GM21423 (cell line): ENCODE data around the gene OVOL1.
"Not testable (repeated sequence)": the region's sequence is repeated elsewhere in the genome, so short reads cannot be mapped to it uniquely, and the experiment has no call there.

ENCODE experiments used
- ATAC-seq: cut with Tn5 transposase; IDR thresholded peaks from one replicate; pipeline ENCODE4 v1.9.1; 2021; ENCODE audit warnings: mild to moderate bottlenecking, moderate library complexity; ENCODE audit not compliant: unreplicated experiment

Gene OVOL1

DNA sequence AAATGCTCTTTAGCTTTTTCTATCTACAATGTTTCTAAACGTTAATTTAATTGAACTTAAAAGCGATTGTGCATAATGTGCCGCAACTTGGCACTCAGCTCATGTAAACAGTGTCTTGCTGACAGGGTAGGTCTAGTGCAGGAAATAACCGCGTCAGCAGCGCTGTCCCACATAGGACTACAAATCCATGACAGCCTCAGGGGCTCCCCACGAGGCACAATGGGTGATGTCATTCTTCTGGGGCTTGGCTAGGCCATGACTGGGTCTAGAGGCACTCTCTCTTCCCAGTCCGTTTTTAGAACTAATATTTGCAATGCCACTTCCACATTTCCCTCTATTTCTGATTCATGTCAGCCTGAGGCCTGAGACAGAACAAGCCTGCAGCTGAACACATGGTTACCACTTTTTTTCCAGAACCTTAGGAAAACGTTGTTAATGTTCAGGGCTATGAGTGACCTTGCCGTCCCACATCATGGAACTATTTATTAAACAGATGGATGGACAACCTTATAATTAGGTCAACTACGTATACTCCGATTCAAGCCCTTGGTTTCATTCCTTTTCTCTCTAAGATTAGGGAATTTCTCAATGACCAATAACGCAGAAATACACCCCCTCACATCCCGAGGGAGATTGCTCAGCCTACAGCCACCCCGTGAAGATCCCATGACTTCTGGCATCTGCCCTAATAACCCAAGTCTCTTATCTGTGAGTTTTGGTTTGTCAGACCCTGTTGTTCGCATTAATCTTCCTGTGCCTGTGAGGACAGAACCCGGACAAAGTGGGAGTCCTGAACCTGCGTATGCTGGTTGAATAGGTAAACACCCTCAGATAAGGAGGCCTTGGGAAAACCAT, 27.5 kb downstream of the OVOL1 start:
- no peak for ATAC-seq

DNA sequence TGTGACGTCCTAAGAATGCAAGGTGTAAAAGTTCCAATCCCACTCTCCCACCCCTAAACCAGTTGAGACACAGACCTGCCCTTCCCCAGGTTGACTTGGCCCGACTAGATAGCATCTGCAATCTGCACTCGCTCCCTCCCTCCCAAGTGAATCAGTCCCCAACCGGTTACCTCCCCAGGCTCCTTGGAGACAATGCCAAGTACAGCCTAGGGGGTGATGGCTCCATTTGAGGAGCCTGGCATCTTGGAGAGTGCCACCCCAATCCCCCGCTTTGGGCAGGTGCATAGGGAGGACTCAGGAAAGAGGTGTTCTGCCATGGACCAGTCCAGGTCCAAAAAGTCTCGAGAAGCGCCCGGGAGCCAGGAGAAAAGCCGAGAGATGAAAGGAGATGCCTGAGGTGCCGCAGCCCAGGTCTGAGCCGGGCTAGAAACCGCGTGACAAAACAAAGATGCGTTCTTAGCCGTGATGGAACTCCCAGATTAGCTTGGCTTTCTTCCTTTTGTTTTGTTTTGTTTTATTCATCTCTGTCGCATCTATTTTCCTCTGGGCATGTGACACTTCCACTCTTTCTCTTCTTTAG, 28.2 kb downstream of the OVOL1 start:
- ATAC-seq, result no peak

DNA sequence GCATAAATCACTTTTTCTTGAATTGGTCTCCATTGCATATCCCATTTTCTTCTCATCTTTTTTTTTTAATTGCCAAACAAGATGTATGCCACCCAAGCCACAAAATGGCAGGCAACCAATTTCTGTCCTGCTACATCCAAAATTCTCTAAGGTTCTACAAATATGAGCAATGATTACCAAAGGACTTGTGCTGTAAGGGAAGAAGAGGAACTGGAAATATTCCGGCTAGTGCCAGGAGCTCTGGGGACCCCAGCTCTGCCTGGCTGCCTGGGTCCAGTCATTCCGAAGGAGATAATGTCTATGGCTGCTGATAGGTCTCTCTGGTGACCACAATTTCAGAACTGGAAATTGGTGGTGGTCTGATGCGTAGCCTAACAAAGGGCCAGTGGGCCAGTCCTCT, 29.8 kb downstream of the OVOL1 start:
- ATAC-seq, result no peak

DNA sequence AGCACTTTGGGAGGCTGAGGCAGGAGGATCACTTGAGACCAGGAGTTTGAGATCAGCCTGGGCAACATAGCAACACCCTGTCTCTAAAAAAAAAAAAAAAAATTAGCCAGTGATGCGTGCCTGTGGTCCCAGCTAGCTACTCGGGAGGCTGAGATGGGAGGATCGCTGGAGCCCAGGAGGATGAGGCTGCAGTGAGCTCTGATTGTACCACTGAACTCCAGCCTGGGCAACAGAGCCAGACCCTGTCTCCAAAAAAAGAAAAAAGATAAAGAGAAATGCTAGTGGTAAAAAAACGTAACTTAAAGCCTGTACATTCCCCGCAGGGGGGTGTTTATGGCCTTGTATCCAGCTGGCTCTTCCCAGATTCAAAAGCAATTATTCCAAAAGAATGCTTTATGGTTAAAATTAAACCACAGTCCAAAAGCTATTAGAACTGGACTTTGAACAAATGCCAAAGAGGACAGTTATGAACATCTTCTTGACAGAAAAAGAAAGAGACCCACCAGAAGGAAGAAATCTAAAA, 30.5 kb downstream of the OVOL1 start:
- ATAC-seq, result no peak

GRCh38 chr11:65817835-65818680, 31.2 kb downstream of the OVOL1 start:
- peak; percentile 75 for ATAC-seq

DNA sequence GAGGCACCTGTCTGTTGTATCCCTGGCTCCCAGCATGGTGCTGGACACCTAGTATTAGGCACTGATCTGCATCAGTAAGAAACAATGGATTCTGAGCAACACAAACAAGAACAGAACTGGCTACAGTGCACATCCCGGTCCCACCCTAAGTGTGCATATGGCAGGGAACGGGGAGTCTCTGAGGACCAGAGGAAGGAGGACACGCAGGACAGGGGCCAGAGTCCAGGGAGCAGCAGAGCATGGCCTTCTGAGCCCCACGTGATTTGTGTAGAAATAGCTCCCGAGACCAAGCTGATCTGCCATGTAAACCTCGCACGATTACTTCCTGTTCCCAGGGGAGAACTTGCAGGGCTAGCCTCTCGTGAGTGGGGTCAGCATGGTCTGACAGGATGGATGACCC, 34.2 kb downstream of the OVOL1 start:
- no peak for ATAC-seq

GRCh38 chr11:65822776-65823528, 36.1 kb downstream of the OVOL1 start:
- no peak for ATAC-seq

DNA sequence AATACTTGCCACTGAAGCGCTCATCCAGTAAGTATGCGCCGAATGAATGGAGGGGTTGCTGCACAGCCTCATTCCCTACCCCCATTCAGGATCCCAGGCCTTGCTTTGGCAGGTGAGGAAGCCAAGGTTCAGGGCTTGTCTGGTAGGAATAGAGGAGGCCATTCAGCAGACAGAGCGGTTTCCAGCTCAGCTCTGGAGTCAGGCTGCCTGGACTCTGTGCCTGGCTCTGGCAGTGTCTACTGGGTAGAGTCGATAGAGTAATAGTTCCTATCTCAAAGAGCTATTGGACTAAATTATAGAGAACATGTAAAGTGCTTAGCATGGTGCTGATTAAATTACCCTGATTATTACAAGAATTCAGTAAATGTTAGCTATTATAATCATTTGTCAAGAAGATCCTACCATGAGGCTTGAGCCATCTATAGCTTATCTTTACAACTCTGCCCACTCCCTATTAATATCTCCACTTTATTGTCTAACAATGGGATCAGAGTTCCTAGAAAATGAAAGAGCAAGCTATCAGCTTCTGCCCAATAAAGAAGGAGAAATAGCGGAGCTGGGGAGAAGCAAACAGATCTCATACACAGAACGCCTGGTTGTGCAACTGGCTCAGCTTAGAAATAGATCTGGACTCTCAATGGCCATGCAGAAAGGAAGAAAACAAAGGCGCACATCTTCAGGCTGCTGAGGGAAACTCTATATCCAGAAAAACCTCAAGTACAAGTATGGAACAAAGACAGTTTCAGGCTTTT, 40.3 kb downstream of the OVOL1 start:
- ATAC-seq, result no peak

GRCh38 chr11:65829459-65829858, 42.6 kb downstream of the OVOL1 start:
- no peak for ATAC-seq

DNA sequence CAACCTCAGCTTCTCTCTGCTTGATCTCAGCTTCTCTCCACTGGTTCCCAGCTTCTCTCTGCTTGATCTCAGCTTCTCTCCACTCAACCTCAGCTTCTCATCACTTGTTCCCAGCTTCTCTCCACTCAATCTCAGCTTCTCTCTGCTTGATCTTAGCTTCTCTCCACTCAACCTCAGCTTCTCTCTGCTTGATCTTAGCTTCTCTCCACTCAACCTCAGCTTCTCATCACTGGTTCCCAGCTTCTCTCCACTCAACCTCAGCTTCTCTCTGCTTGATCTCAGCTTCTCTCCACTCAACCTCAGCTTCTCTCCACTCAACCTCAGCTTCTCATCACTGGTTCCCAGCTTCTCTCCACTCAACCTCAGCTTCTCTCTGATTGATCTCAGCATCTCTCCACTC, 45.4 kb downstream of the OVOL1 start:
- not testable (repeated sequence) for ATAC-seq

DNA sequence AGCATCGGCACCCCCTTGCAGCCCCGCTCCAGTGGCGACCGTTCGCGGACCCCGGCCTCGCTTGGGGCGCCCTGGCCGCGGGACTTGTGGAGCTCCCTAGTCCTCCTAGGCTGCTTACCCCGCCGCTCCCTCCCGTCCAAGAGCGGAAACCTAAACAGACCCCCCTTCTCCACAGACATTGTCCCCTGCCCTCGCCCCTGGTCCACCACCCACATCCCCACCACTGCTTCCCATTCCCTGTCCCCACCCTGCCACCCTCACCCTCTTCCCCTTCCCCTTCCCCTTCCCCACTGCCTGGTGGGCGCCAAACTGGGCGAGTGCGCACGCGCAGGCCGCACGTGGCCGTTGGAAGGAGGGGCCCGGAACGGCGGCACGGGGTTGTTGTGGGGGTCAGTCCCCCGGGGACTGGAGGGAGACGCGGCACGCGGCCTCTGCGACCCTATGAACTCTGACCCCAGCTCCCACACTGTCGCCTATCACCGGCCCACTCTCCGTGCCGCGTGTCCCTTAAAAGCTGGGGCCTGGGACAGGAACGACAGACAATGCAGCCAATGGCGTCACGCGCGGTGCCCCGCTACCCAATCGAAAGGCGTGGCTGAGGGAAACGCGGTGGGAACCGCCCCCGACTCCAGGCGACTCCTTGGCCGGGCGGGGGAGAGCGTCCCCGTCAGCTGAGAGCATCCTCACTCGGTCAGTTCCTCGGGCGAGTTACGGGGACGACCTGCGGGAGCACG, 46.6 kb downstream of the OVOL1 start, which contains the start of gene SNX32:
Gene SNX32, plus strand, starts transcription at position 667 of the 734 bp plus-strand sequence. CDS start 103 bp downstream, outside the sequence.
- ATAC-seq, result peak; percentile 95

DNA sequence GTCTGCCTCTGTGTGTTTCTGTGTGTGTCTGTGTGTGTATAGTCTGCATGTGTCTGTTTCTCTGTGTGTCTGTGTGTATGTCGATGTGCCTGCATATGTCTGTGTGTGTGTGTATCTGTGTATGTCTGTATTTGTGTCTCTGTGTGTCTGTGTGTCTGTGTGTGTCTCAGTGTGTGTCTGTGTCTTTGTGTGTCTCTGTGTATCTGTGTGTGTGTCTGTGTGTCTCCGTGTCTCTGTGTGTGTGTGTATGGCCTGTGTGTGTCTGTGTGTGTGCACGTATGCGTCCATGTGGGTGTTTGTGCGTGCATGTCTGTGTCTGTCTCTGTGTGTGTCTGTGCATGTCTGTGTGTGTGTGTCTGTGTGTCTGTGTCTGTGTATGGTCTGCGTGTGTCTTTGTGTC, 47.3 kb downstream of the OVOL1 start:
- ATAC-seq, result no peak

DNA sequence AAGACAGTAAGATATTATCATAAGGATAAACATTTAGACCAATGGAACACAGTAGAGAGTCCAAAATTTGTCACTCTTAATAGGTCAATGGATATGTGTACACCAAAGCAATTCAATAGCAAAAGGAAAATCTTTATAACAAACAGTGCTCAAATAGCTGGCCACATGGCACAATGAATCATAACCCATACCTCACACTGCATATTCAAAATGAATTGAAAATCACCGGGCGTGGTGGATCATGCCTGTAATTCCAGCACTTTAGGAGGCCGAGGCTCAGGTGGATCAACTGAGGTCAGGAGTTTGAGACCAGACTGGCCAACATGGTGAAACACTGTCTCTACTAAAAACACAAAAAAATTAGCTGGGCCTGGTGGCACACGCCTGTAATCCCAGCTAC, 55.3 kb downstream of the OVOL1 start:
- ATAC-seq, result no peak

DNA sequence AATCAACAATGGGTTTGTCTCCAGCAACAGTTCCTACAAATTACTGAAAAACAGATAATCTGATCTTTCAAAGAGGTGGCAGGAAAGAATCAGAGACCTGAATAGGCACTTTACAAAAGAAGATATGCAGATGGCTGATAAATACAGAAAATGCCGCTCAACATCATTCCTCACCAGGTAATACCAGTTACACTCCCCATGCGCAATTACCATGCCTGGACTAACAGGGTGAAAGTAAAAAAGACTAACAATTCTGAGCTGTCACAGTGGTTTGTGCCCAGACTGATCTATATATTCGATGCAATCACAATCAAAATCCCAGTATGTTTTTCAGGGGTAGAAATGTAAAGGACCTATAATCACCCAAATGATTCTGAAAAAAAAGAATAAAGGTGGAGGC, 56.9 kb downstream of the OVOL1 start:
- no peak for ATAC-seq

- ATAC-seq, result no peak
These were observed 57.5 kb downstream of the OVOL1 start for GRCh38 chr11:65844231-65844872.
